ENCODE data around the gene TRIM59. TPM values are rescaled to one million over a fixed set of nuclear protein-coding genes. Genes with fewer than 3 reads are reported as not detected.

Gene TRIM59
- total RNA-seq, 2 donors from 2014 or later: 7.5 to 16.6 TPM

GRCh38 chr3:160471892-160472291, 22.3 kb upstream of the TRIM59 start:
- H3K4me3 ChIP-seq: no peak overlapping the region
- no peaks in the 10 kb centered on the region for H3K9me3 ChIP-seq
- intact Hi-C loops (cut with DNase I): no loop called here
- no peak for DNase-seq
- H3K36me3 ChIP-seq: no peaks in the 10 kb centered on the region
- no peak overlapping the region for H3K27ac ChIP-seq
- no peaks in the 10 kb centered on the region for H3K27me3 ChIP-seq
- no peaks in the 10 kb centered on the region for H3K4me1 ChIP-seq
- no peak for TF ChIP-seq CTCF (IDR thresholded peaks at IDR 0.05)
- H3K9ac ChIP-seq (ENCODE audit: low read depth in 2 of 2, low read length in 2 of 2): no peak overlapping the region

GRCh38 chr3:160470181-160470580, 20.6 kb upstream of the TRIM59 start:
- Histone ChIP-seq H3K27me3 (no peaks in the 10 kb centered on the region), H3K27ac (no peak overlapping the region), H3K9me3 (no peaks in the 10 kb centered on the region), H3K4me1 (no peaks in the 10 kb centered on the region), H3K4me3 (no peak overlapping the region), H3K9ac (ENCODE audit: low read depth in 2 of 2, low read length in 2 of 2) (no peak overlapping the region), H3K36me3 (no peaks in the 10 kb centered on the region)
- no peak for DNase-seq
- intact Hi-C loops (cut with DNase I): no loop called here
- no peak for TF ChIP-seq CTCF (IDR thresholded peaks at IDR 0.05)

GRCh38 chr3:160464971-160465370, 15.4 kb upstream of the TRIM59 start:
- Histone ChIP-seq H3K27ac (no peak overlapping the region), H3K9me3 (no peaks in the 10 kb centered on the region), H3K9ac (ENCODE audit: low read depth in 2 of 2, low read length in 2 of 2) (no peak overlapping the region), H3K4me3 (no peak overlapping the region), H3K4me1 (no peaks in the 10 kb centered on the region), H3K27me3 (no peaks in the 10 kb centered on the region), H3K36me3 (no peaks in the 10 kb centered on the region)
- no peak for DNase-seq
- no peak for TF ChIP-seq CTCF (IDR thresholded peaks at IDR 0.05)
- intact Hi-C loops (cut with DNase I): no loop called here

GRCh38 chr3:160464321-160464720, 14.7 kb upstream of the TRIM59 start:
- intact Hi-C loops (cut with DNase I): no loop called here
- no peaks in the 10 kb centered on the region for H3K27me3 ChIP-seq
- no peaks in the 10 kb centered on the region for H3K4me1 ChIP-seq
- no peaks in the 10 kb centered on the region for H3K9me3 ChIP-seq
- no peaks in the 10 kb centered on the region for H3K36me3 ChIP-seq
- no peak for TF ChIP-seq CTCF (IDR thresholded peaks at IDR 0.05)
- H3K27ac ChIP-seq: no peak overlapping the region
- H3K9ac ChIP-seq (ENCODE audit: low read depth in 2 of 2, low read length in 2 of 2): no peak overlapping the region
- H3K4me3 ChIP-seq: no peak overlapping the region
- no peak for DNase-seq

GRCh38 chr3:160460033-160460432, 10.4 kb upstream of the TRIM59 start:
- DNase-seq: no peak
- TF ChIP-seq CTCF (IDR thresholded peaks at IDR 0.05): no peak
- intact Hi-C loops (cut with DNase I): no loop called here
- H3K27me3 ChIP-seq: no peaks in the 10 kb centered on the region
- H3K9ac ChIP-seq (ENCODE audit: low read depth in 2 of 2, low read length in 2 of 2): no peak overlapping the region
- H3K9me3 ChIP-seq: no peaks in the 10 kb centered on the region
- H3K4me1 ChIP-seq: no peaks in the 10 kb centered on the region
- H3K36me3 ChIP-seq: no peaks in the 10 kb centered on the region
- H3K27ac ChIP-seq: no peak overlapping the region
- H3K4me3 ChIP-seq: no peak overlapping the region

All from colonic mucosa (tissue), 4 donors.